ENCODE measurements around the gene AP3S2. TPM values are rescaled to one million over a fixed set of nuclear protein-coding genes. Genes with fewer than 3 reads are reported as not detected.

Gene AP3S2
- total RNA-seq, 4 donors from 2014 or later, result 13.2 to 106 (median 63.5) TPM

GRCh38 chr15:89815769-89816168 is 78.0 kb downstream of the AP3S2 start:
- DNase-seq, result peak in 1 of 3 donors; percentile 10
- H3K27me3 ChIP-seq, result peaks cover 0 to 6% of the 10 kb centered on the region in 2 donors
- TF ChIP-seq, protein P1, sequence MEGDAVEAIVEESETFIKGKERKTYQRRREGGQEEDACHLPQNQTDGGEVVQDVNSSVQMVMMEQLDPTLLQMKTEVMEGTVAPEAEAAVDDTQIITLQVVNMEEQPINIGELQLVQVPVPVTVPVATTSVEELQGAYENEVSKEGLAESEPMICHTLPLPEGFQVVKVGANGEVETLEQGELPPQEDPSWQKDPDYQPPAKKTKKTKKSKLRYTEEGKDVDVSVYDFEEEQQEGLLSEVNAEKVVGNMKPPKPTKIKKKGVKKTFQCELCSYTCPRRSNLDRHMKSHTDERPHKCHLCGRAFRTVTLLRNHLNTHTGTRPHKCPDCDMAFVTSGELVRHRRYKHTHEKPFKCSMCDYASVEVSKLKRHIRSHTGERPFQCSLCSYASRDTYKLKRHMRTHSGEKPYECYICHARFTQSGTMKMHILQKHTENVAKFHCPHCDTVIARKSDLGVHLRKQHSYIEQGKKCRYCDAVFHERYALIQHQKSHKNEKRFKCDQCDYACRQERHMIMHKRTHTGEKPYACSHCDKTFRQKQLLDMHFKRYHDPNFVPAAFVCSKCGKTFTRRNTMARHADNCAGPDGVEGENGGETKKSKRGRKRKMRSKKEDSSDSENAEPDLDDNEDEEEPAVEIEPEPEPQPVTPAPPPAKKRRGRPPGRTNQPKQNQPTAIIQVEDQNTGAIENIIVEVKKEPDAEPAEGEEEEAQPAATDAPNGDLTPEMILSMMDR (IDR thresholded peaks at IDR 0.05), result no peak
- TF ChIP-seq POLR2A (IDR thresholded peaks at IDR 0.05), result no peak

GRCh38 chr15:89814112-89814742 is 79.6 kb downstream of the AP3S2 start:
- Histone ChIP-seq H3K4me3 (peak overlapping the region; percentile 40 to 87 (median 60)), H3K9me3 (no peaks in the 10 kb centered on the region), H3K36me3 (no peaks in the 10 kb centered on the region), H3K27ac (peak overlapping the region; percentile 46 to 94 (median 51)), H3K4me1 (peaks cover 0 to 33% (median 8%) of the 10 kb centered on the region in 4 donors), H3K27me3 (peaks cover 0 to 6% of the 10 kb centered on the region in 2 donors)
- TF ChIP-seq POLR2A (IDR thresholded peaks at IDR 0.05), result no peak
- TF ChIP-seq, protein P1 (IDR thresholded peaks at IDR 0.05), result no peak
- DNase-seq, result peak in 1 of 3 donors; percentile 48

More at GRCh38 chr15:89815769-89816168, 78.0 kb downstream of the AP3S2 start:
- Histone ChIP-seq H3K36me3 (no peaks in the 10 kb centered on the region), H3K9me3 (no peaks in the 10 kb centered on the region), H3K4me3 (no peak overlapping the region), H3K4me1 (peaks cover 0 to 29% (median 8%) of the 10 kb centered on the region in 4 donors), H3K27ac (no peak overlapping the region)

DNA sequence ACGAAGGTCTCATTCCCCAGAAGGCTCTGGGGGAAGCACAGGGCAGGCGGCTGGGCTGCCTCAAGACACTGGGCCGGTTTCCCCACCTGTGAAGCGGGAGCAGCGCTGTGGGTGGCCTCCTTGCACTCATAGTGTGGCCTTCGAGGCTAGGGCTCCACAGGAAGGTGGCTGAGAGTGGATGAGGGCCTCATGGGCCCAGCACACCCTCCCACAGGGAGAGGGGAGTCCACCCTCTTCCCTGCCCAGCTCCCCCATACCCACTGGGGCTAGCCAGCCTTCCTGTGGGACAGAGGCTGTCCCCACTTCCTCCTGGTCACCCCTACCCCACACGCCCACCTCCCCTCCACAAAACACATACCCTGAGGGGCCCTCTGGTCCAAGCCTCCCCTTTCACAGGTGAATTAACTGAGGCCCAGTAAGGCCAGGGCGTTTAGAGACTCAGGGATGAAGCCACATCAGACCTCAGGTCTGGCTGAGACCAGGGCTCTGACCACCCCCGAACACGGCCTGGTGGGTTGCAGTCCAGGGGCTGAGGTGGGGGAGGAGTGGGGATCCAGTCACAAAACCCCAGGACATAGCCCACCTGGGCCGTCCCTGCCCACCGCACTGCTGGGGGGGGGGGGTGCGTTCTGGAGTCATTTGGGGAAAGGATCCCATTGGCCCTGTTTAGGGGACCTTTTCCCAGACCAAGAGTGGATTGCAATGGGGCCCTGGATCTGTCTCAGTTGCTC is 80.2 kb downstream of the AP3S2 start:
- peak overlapping the region; percentile 40 to 87 (median 60) for H3K4me3 ChIP-seq
- TF ChIP-seq, protein P1 (IDR thresholded peaks at IDR 0.05), result no peak
- no peak for TF ChIP-seq POLR2A (IDR thresholded peaks at IDR 0.05)
- peaks cover 0 to 39% (median 8%) of the 10 kb centered on the region in 4 donors for H3K4me1 ChIP-seq
- no peaks in the 10 kb centered on the region for H3K36me3 ChIP-seq
- H3K27ac ChIP-seq, result peak overlapping the region in 3 of 4 donors; percentile 49 to 94 (median 88)
- DNase-seq, result peak in 1 of 3 donors; percentile 51
- H3K9me3 ChIP-seq, result no peaks in the 10 kb centered on the region
- H3K27me3 ChIP-seq, result peaks cover 0 to 6% of the 10 kb centered on the region in 2 donors

DNA sequence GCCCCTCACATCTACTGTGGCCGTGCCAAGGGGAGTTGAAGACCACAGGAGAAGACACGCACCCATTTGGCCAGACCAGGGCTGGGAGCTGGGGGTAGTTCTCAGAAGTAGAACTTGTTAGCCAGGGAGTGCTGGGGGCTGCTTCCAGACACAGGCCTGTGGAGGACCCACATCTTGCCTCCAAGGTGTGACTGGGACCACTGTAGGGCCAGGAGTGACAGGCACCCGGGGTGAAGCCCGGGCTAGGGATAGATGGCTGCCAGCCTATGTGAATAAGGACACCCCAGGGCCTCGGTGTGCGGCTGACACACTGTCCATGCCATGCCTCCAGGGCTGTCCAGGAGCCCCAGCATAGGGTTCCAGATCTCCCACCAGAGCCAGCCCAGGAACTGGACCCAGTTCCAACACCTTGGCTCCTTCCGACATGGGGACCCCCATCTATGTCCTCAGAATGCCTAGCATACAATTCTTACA is 80.9 kb downstream of the AP3S2 start:
- TF ChIP-seq, protein P1 (IDR thresholded peaks at IDR 0.05), result no peak
- no peak for TF ChIP-seq POLR2A (IDR thresholded peaks at IDR 0.05)
- Histone ChIP-seq H3K4me1 (peaks cover 0 to 39% (median 8%) of the 10 kb centered on the region in 4 donors), H3K27ac (peak overlapping the region in 3 of 4 donors; percentile 76 to 94 (median 88)), H3K36me3 (no peaks in the 10 kb centered on the region), H3K27me3 (peaks cover 0 to 6% of the 10 kb centered on the region in 2 donors), H3K9me3 (no peaks in the 10 kb centered on the region), H3K4me3 (no peak overlapping the region)
- peak in 1 of 3 donors; percentile 51 for DNase-seq

DNA sequence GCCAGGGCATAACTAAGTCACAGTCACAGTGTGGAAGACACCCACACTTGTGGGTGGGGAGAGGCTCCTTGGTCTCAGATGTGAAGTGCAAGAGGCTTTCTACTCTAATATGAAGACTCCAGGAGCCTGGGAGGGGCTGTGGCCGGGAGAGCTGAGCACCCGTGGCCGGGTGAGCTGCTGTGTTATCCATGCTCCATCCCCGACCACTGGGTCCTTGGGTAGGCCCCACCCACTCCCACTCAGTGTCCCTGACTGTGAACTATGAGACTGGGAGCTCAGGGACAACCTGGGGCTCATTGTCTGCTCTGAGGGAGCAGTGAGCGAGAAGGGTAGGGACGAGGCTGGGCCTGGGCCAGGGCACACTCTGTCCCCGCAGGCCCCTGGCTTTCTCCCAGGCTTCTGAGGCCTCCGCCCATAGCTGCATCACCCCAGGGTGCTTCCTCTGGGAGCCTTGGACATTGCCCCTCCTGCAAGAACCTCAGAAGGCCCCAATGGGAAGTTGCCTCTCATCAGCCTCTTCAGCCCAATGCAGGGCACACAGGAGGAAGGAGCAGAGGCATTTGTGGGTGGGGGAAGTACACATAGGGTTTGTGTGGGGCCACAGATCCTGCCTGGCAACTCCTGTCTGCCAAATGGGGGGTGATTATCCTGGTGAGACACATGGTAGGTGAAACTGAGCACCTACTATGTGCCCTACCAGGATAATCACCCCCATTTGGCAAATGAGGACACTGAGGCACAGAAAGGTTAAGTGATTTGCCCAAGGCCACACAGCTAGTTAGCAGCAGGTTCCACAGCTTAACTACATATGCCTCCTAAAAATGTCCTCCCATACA is 81.6 kb downstream of the AP3S2 start:
- H3K27me3 ChIP-seq, result peaks cover 0 to 6% of the 10 kb centered on the region in 2 donors
- peak; percentile 40 to 86 for TF ChIP-seq POLR2A (IDR thresholded peaks at IDR 0.05)
- TF ChIP-seq, protein P1 (IDR thresholded peaks at IDR 0.05), result no peak
- peaks cover 0 to 39% (median 8%) of the 10 kb centered on the region in 4 donors for H3K4me1 ChIP-seq
- DNase-seq, result peak in 2 of 3 donors; percentile 92 to 93
- H3K9me3 ChIP-seq, result no peaks in the 10 kb centered on the region
- H3K4me3 ChIP-seq, result peak overlapping the region in 1 of 4 donors; percentile 9
- H3K36me3 ChIP-seq, result no peaks in the 10 kb centered on the region
- peak overlapping the region in 3 of 4 donors; percentile 76 to 94 (median 88) for H3K27ac ChIP-seq

Data from Peyer's patch (tissue), 4 donors.